HG03460 (cell line): ENCODE measurements around the gene CDKN1A.
"Not testable (repeated sequence)": the region's sequence is repeated elsewhere in the genome, so short reads cannot be mapped to it uniquely, and the experiment has no call there.

ENCODE experiments used
- ATAC-seq: cut with Tn5 transposase; IDR thresholded peaks from one replicate; pipeline ENCODE4 v1.9.1; 2021; ENCODE audit not compliant: unreplicated experiment

Gene CDKN1A

GRCh38 chr6:36694616-36695015, 16.1 kb downstream of the CDKN1A start:
- no peak for ATAC-seq

GRCh38 chr6:36695414-36695813, 16.9 kb downstream of the CDKN1A start:
- ATAC-seq, result no peak

- no peak for ATAC-seq
Measured at GRCh38 chr6:36697481-36697903, 19.0 kb downstream of the CDKN1A start, which contains the start of gene RAB44. Gene RAB44 (plus strand): TSS chr6:36697826. CDS start chr6:36704236, 6,410 bp downstream.

- ATAC-seq, result no peak
Measured at GRCh38 chr6:36698196-36698595, 19.7 kb downstream of the CDKN1A start.

- ATAC-seq, result no peak
Measured at GRCh38 chr6:36698871-36699271, 20.4 kb downstream of the CDKN1A start.

GRCh38 chr6:36699348-36699747, 20.8 kb downstream of the CDKN1A start:
- no peak for ATAC-seq

- ATAC-seq, result no peak
Measured at GRCh38 chr6:36700071-36700812, 21.7 kb downstream of the CDKN1A start.

GRCh38 chr6:36700831-36701230, 22.3 kb downstream of the CDKN1A start:
- no peak for ATAC-seq

GRCh38 chr6:36701401-36701991, 23.0 kb downstream of the CDKN1A start:
- ATAC-seq, result no peak

- ATAC-seq, result no peak
Measured at GRCh38 chr6:36702656-36703055, 24.1 kb downstream of the CDKN1A start.

- ATAC-seq, result no peak
Measured at GRCh38 chr6:36703081-36703606, 24.6 kb downstream of the CDKN1A start.

GRCh38 chr6:36703982-36704381, 25.5 kb downstream of the CDKN1A start:
- no peak for ATAC-seq

GRCh38 chr6:36704961-36705577, 26.6 kb downstream of the CDKN1A start:
- ATAC-seq, result not testable (repeated sequence)

- ATAC-seq, result no peak
Measured at GRCh38 chr6:36706339-36706738, 27.8 kb downstream of the CDKN1A start.

- no peak for ATAC-seq
Measured at GRCh38 chr6:36712816-36713215, 34.3 kb downstream of the CDKN1A start.

GRCh38 chr6:36713846-36714245, 35.3 kb downstream of the CDKN1A start:
- ATAC-seq, result no peak

GRCh38 chr6:36714511-36714910, 36.0 kb downstream of the CDKN1A start:
- no peak for ATAC-seq

- no peak for ATAC-seq
Measured at GRCh38 chr6:36715469-36715868, 37.0 kb downstream of the CDKN1A start.

GRCh38 chr6:36716476-36717093, 38.1 kb downstream of the CDKN1A start:
- no peak for ATAC-seq

- ATAC-seq, result no peak
Measured at GRCh38 chr6:36717231-36717825, 38.8 kb downstream of the CDKN1A start.
